ENCODE measurements around the gene TSSK2.
"Not testable (repeated sequence)": the region's sequence is repeated elsewhere in the genome, so short reads cannot be mapped to it uniquely, and the experiment has no call there.

The TSSK2 gene

DNA sequence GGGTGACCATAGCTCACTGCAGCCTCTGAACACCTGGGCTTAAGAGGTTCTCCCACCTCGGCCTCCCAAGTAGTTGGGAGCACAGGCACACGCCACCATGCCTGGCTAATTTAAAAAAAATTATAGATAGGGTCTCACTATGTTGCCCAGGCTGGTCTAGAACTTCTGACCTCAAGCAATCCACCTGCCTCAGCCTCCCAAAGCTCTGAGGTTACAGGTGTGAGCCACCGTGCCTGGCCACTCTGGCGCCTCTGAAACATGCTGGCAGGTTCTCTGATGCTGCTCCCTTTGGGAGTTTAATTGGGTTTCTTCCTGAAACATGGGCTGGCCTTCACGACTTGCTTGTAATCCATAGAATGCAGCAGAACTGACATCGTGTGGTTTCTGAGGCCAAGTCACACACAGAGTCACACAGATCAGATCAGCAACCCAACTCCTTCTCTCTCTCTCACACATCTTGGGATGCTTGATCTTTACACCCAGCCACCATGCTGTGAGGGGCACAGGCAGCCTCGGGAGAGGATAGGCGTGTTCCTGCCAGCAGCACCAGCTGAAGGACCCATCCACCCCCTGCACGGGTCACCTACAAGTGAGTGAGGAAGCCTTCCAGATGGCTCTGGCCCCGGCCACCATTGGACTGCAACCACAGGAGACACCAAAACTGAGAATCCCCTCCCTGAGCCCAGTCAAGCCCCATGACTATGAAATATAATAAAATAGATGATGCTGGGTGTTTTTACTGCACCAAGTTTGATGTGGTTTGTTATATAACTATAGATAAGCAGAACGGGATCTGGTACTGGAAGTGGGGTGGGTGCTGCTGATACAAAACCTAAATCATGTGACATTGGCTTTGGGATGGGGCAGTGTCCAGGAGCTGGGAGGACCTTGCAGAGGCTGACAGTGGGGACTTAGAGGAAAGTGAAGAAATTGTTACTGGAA is 22.1 kb downstream of the TSSK2 start:
- DNase-seq (ENCODE audit: low read depth, low spot score) = no peak
- H3K9ac ChIP-seq (ENCODE audit: insufficient read length) = no peak overlapping the region

DNA sequence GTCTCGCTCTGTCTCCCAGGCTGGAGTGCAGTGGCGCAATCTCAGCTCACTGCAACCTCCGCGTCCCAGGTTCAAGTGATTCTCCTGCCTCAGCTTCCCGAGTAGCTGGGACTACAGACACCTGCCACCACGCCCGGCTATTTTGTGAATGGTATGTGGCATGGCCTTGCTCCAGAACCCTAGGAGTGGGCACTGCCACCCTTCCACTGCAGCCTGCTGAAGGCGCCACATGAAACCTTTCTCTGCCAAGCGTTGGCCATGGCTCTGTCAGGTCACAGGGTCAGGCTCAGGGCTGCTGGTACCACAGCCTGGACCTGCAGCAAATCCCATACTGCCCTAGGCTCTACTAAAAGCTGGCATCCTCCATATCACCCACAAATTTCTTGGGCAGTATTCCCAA is 25.0 kb downstream of the TSSK2 start:
- H3K9ac ChIP-seq (ENCODE audit: insufficient read length); H3K4me3 ChIP-seq; H3K9me3 ChIP-seq (ENCODE audit: low read depth, low read length); H3K27ac ChIP-seq; DNase-seq (ENCODE audit: low read depth, low spot score); H3K36me3 ChIP-seq (ENCODE audit: insufficient read depth, low read length): not testable (repeated sequence)

More for the DNA sequence above, 22.1 kb downstream of the TSSK2 start:
- H3K27ac ChIP-seq = no peak overlapping the region
- H3K36me3 ChIP-seq (ENCODE audit: insufficient read depth, low read length) = no peaks in the 10 kb centered on the region
- H3K9me3 ChIP-seq (ENCODE audit: low read depth, low read length) = no peaks in the 10 kb centered on the region
- no peak for TF ChIP-seq POLR2AphosphoS5 (IDR thresholded peaks at IDR 0.05; ENCODE audit: borderline replicate concordance, low read depth, low read length)
- TF ChIP-seq FOXP2 (optimal IDR thresholded peaks at IDR 0.05; ENCODE audit: control extremely low read depth, extremely low read length, insufficient read depth) = no peak
- no peak for TF ChIP-seq EZH2 (IDR thresholded peaks at IDR 0.05)
- no peak overlapping the region for H3K4me3 ChIP-seq

DNA sequence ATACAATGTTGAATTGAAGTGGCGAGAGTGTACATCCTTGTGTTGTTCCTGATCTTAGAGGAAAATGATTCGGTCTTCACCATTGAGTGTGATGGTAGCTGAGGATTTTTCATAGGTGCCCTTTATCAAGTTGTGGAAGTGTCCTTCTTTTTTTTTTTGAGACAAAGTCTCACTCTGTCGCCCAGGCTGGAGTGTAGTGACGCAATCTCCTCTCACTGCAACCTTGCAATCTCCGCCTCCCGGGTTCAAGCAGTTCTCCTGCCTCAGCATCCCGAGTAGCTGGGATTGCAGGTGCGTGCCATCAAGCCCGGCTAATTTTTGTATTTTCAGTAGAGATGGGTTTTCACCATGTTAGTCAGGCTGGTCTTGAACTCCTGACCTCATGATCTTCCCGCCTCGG is 27.5 kb downstream of the TSSK2 start:
- not testable (repeated sequence) for H3K9me3 ChIP-seq (ENCODE audit: low read depth, low read length); DNase-seq (ENCODE audit: low read depth, low spot score); H3K27ac ChIP-seq

DNA sequence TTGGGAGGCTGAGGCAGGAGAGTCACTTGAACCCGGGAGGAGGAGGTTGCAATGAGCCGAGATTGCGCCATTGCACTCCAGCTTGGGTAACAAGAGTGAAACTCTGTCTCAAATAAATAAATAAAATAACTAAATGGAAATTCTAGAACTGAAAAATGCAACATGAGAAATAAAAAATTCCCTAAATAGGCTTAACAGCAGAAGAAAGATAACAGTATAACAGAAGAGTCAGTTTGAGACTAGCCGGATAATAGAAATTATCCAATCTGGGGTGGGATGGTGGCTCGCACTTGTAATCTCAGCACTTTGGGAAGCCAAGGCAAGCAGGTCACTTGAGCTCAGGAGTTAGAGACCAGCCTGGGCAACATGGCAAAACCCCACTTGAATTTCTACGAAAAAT is 33.3 kb downstream of the TSSK2 start:
- H3K4me3 ChIP-seq = no peak overlapping the region
- H3K9me3 ChIP-seq (ENCODE audit: low read depth, low read length) = no peaks in the 10 kb centered on the region
- no peaks in the 10 kb centered on the region for H3K36me3 ChIP-seq (ENCODE audit: insufficient read depth, low read length)
- DNase-seq (ENCODE audit: low read depth, low spot score) = no peak
- TF ChIP-seq POLR2AphosphoS5 (IDR thresholded peaks at IDR 0.05; ENCODE audit: borderline replicate concordance, low read depth, low read length) = no peak
- no peak for TF ChIP-seq FOXP2 (optimal IDR thresholded peaks at IDR 0.05; ENCODE audit: control extremely low read depth, extremely low read length, insufficient read depth)
- no peak for TF ChIP-seq EZH2 (IDR thresholded peaks at IDR 0.05)
- H3K27ac ChIP-seq = no peak overlapping the region
- H3K9ac ChIP-seq (ENCODE audit: insufficient read length) = no peak overlapping the region

More for the DNA sequence above, 27.5 kb downstream of the TSSK2 start:
- not testable (repeated sequence) for H3K4me3 ChIP-seq; H3K36me3 ChIP-seq (ENCODE audit: insufficient read depth, low read length); H3K9ac ChIP-seq (ENCODE audit: insufficient read length)

DNA sequence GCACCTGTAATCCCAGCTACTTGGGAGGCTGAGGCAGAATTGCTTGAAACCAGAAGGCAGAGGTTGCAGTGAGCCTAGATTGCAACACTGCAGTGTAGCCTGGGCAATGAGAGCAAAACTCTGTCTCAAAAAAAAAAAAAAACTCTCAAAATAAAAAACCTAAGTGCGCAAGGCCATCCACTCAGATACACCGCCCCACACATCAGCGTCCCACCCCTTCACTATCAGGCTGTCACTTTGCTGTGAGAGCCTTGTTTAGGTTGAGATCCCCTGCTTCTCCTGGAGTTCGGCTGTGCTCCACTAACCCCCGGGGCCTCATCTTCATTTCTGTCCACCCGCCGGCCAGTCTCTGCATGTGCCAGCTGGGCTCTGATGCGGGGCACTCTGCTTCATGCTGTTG is 35.3 kb downstream of the TSSK2 start:
- Histone ChIP-seq H3K9ac (ENCODE audit: insufficient read length) (no peak overlapping the region), H3K4me3 (no peak overlapping the region), H3K9me3 (ENCODE audit: low read depth, low read length) (no peaks in the 10 kb centered on the region), H3K36me3 (ENCODE audit: insufficient read depth, low read length) (no peaks in the 10 kb centered on the region), H3K27ac (no peak overlapping the region)
- TF ChIP-seq FOXP2 (optimal IDR thresholded peaks at IDR 0.05; ENCODE audit: control extremely low read depth, extremely low read length, insufficient read depth) (no peak), EZH2 (IDR thresholded peaks at IDR 0.05) (no peak), POLR2AphosphoS5 (IDR thresholded peaks at IDR 0.05; ENCODE audit: borderline replicate concordance, low read depth, low read length) (no peak)
- no peak for DNase-seq (ENCODE audit: low read depth, low spot score)

DNA sequence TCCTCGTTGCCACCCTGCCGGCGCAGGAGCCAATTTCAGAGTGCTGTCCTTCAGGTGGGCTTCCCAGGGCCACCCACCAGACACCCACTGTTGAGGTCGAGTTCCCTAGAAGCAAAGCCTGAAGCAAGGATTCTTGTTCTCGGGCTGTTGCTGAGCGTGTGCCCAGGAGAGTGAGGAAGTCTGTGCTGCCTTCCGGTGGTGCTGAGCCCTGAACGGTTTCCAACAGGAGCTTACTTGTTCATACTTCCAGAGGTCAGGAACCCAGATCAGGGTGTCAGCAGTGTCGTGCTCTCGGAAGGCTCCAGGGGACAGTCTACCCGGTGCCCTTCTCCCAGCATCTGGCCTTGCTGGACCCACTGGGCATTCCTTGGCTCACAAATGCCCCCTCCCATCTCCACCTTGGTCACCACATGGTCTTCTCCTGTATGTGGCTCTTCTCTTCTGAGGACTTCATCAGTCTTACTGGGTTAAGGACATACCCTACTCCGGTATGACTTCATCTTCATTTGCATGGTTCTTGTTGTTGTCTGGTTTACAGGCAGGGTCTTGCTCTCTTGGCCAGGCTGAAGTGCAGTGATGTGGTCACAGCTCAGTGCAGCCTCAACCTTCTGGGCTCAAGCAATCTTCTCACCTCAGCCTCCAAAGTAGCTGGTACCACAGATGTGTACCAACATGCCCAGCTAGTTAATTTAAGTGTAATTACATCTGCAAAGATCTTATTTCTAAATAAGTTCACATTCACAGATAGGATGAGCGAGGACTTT is 36.2 kb downstream of the TSSK2 start:
- no peak for TF ChIP-seq POLR2AphosphoS5 (IDR thresholded peaks at IDR 0.05; ENCODE audit: borderline replicate concordance, low read depth, low read length)
- TF ChIP-seq EZH2 (IDR thresholded peaks at IDR 0.05) = no peak
- no peak for TF ChIP-seq FOXP2 (optimal IDR thresholded peaks at IDR 0.05; ENCODE audit: control extremely low read depth, extremely low read length, insufficient read depth)
- no peak for DNase-seq (ENCODE audit: low read depth, low spot score)
- Histone ChIP-seq H3K36me3 (ENCODE audit: insufficient read depth, low read length) (no peaks in the 10 kb centered on the region), H3K9ac (ENCODE audit: insufficient read length) (no peak overlapping the region), H3K27ac (no peak overlapping the region), H3K4me3 (no peak overlapping the region), H3K9me3 (ENCODE audit: low read depth, low read length) (no peaks in the 10 kb centered on the region)

DNA sequence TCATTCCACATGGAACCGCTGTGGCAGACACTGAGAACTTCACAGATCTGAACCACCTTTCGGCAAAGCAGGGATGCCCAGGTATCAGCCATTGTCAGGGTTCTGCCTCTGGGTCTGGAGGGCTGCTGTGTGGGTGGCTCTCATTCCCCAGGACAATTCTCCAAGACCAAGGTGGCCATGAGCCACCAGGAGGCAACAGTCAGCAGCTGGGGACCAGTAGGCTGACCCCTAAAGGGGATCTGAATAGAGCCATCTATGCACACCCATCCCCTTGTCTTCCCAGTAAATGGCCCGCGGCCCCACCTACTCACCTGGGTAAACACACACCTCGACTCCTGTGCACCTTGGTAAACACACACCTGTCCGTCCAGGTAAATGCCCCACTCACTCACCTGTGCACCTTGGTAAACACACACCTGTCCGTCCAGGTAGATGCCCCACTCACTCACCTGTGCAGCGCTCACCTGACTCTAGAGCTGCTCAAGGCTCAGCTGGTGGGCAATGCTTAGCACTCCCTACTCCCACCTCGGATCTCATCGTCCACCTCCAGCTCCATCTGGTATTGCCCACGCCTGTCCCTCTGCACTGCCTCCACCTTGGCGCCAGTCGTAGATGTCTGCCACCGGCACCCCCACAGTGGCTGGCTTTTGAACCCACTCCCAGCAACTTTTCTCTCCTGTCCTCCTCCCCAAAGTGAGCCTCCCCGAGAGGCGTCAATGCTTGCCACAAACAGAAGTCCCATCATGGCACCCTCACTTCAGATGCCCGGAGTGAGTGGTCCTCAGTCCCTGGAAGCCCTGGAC is 37.2 kb downstream of the TSSK2 start:
- no peaks in the 10 kb centered on the region for H3K9me3 ChIP-seq (ENCODE audit: low read depth, low read length)
- no peak overlapping the region for H3K27ac ChIP-seq
- TF ChIP-seq EZH2 (IDR thresholded peaks at IDR 0.05) = no peak
- no peak for TF ChIP-seq POLR2AphosphoS5 (IDR thresholded peaks at IDR 0.05; ENCODE audit: borderline replicate concordance, low read depth, low read length)
- no peak for TF ChIP-seq FOXP2 (optimal IDR thresholded peaks at IDR 0.05; ENCODE audit: control extremely low read depth, extremely low read length, insufficient read depth)
- no peak for DNase-seq (ENCODE audit: low read depth, low spot score)
- no peaks in the 10 kb centered on the region for H3K36me3 ChIP-seq (ENCODE audit: insufficient read depth, low read length)
- H3K4me3 ChIP-seq = no peak overlapping the region
- H3K9ac ChIP-seq (ENCODE audit: insufficient read length) = no peak overlapping the region
